Neural progenitor cell (in vitro differentiated cells): Measurements from ENCODE around the gene P4HA2. TPM values are rescaled to one million over a fixed set of nuclear protein-coding genes. Genes with fewer than 3 reads are reported as not detected.

Source experiments
- DNase-seq: peaks from one replicate; pipeline ENCODE4 v3.0.0-alpha.2; 2016; ENCODE audit warnings: low spot score
- H2AFZ ChIP-seq: fragments of 200-600 bp; sonication (generic); replicated peaks from 2 replicates; pipeline ENCODE4 v1.6.1; 2016; ENCODE audit warnings: antibody characterized with exemption
- H3F3A ChIP-seq: fragments of 200-600 bp; sonication (generic); 2 replicates; pipeline ENCODE4 v1.6.1; 2016; ENCODE audit warnings: antibody characterized with exemption, low read depth
- H3K27ac ChIP-seq: fragments of 200-600 bp; sonication (generic); 2 replicates; pipeline ENCODE4 v1.5.1; 2016; ENCODE audit warnings: mild to moderate bottlenecking
- H3K27me3 ChIP-seq: fragments of 200-600 bp; sonication (generic); 2 replicates; pipeline ENCODE4 v1.6.1; 2016; ENCODE audit warnings: mild to moderate bottlenecking, moderate library complexity
- H3K36me3 ChIP-seq: fragments of 200-600 bp; sonication (generic); 2 replicates; pipeline ENCODE4 v1.5.1; 2016
- H3K4me1 ChIP-seq: fragments of 200-600 bp; sonication (generic); 2 replicates; pipeline ENCODE4 v1.6.1; 2016; ENCODE audit warnings: mixed run types
- H3K4me2 ChIP-seq: fragments of 200-600 bp; sonication (generic); 2 replicates; pipeline ENCODE4 v1.6.1; 2016
- H3K4me3 ChIP-seq: fragments of 200-600 bp; sonication (generic); 2 replicates; pipeline ENCODE4 v1.5.1; 2016
- H3K79me2 ChIP-seq: fragments of 200-600 bp; sonication (generic); 2 replicates; pipeline ENCODE4 v1.6.1; 2016; ENCODE audit warnings: low read depth
- H3K9ac ChIP-seq: fragments of 200-600 bp; sonication (generic); 2 replicates; pipeline ENCODE4 v1.6.1; 2016
- H3K9me3 ChIP-seq: fragments of 200-600 bp; sonication (generic); 2 replicates; pipeline ENCODE4 v1.5.1; 2016; ENCODE audit warnings: low read depth
- H4K20me1 ChIP-seq: fragments of 200-600 bp; sonication (generic); 2 replicates; pipeline ENCODE4 v1.6.1; 2016; ENCODE audit warnings: low read depth
- H3K27ac Mint-ChIP-seq: 3 replicates; pipeline ENCODE4 v1.8.0; 2021; ENCODE audit warnings: mixed read lengths
- H3K27me3 Mint-ChIP-seq: 2 replicates; pipeline ENCODE4 v1.8.0; 2022; ENCODE audit warnings: low read depth, mild to moderate bottlenecking, inconsistent platforms, moderate library complexity, mixed read lengths; ENCODE audit not compliant: insufficient read depth
- H3K36me3 Mint-ChIP-seq: 3 replicates; pipeline ENCODE4 v1.8.0; 2021; ENCODE audit warnings: mixed read lengths
- H3K4me1 Mint-ChIP-seq: 3 replicates; pipeline ENCODE4 v1.8.0; 2021; ENCODE audit warnings: mixed read lengths
- H3K4me3 Mint-ChIP-seq: 3 replicates; pipeline ENCODE4 v1.8.0; 2021; ENCODE audit warnings: mild to moderate bottlenecking, moderate library complexity, mixed read lengths
- H3K9me3 Mint-ChIP-seq: 3 replicates; pipeline ENCODE4 v1.8.0; 2020; ENCODE audit warnings: mixed read lengths
- CTCF ChIP-seq: fragments of 200-600 bp; sonication (generic); IDR thresholded peaks from 2 replicates; pipeline ENCODE4 v1.5.1; 2017; ENCODE audit warnings: antibody characterized with exemption, mild to moderate bottlenecking
- EZH2 ChIP-seq: fragments of 200-600 bp; sonication (generic); IDR thresholded peaks from 2 replicates; pipeline ENCODE4 v1.6.1; 2017; ENCODE audit warnings: antibody characterized with exemption, mild to moderate bottlenecking, moderate library complexity
- EZH2phosphoT487 ChIP-seq: fragments of 200-600 bp; sonication (generic); IDR thresholded peaks from 2 replicates; pipeline ENCODE4 v1.6.1; 2017; ENCODE audit warnings: antibody characterized with exemption
- total RNA-seq: library from RNA; depleted of rRNA; stranded (reverse); fragments of >200 nt; gene quantifications from 2 replicates; pipeline ENCODE4 v1.2.3, GENCODE V29; 2015; ENCODE audit warnings: low replicate concordance

P4HA2 gene
- total RNA-seq, 1 donor from 2014 or later: 15.9 TPM

GRCh38 chr5:132251220-132251725 is 23.6 kb upstream of the P4HA2 start:
- H3K9me3 ChIP-seq: no peaks in the 10 kb centered on the region
- no peak overlapping the region for H3K4me2 ChIP-seq
- no peak overlapping the region for H3K27ac Mint-ChIP-seq
- H3K36me3 Mint-ChIP-seq: no peaks in the 10 kb centered on the region
- TF ChIP-seq EZH2phosphoT487: no peak
- TF ChIP-seq EZH2: no peak
- TF ChIP-seq CTCF: no peak
- H3K4me3 Mint-ChIP-seq: no peak overlapping the region
- DNase-seq: no peak
- peak overlapping the region; percentile 68 for H2AFZ ChIP-seq
- H4K20me1 ChIP-seq: no peaks in the 10 kb centered on the region
- peaks cover 4% of the 10 kb centered on the region for H3K27me3 Mint-ChIP-seq
- H3K9ac ChIP-seq: no peak overlapping the region
- H3K27ac ChIP-seq: no peak overlapping the region
- H3K79me2 ChIP-seq: no peaks in the 10 kb centered on the region
- no peak overlapping the region for H3K4me3 ChIP-seq
- no peaks in the 10 kb centered on the region for H3F3A ChIP-seq
- H3K4me1 ChIP-seq: peaks cover 8% of the 10 kb centered on the region
- peaks cover 3% of the 10 kb centered on the region for H3K9me3 Mint-ChIP-seq
- no peaks in the 10 kb centered on the region for H3K27me3 ChIP-seq
- no peaks in the 10 kb centered on the region for H3K36me3 ChIP-seq
- H3K4me1 Mint-ChIP-seq: peaks cover 7% of the 10 kb centered on the region

- H3K27ac Mint-ChIP-seq: no peak overlapping the region
- H3K36me3 ChIP-seq: no peaks in the 10 kb centered on the region
- no peak overlapping the region for H3K9ac ChIP-seq
- peaks cover 8% of the 10 kb centered on the region for H3K4me1 ChIP-seq
- no peaks in the 10 kb centered on the region for H3K79me2 ChIP-seq
- no peak overlapping the region for H3K4me3 ChIP-seq
- no peaks in the 10 kb centered on the region for H3K27me3 ChIP-seq
- H3K27ac ChIP-seq: no peak overlapping the region
- H3K4me1 Mint-ChIP-seq: peaks cover 7% of the 10 kb centered on the region
- no peaks in the 10 kb centered on the region for H3K9me3 ChIP-seq
- H3K27me3 Mint-ChIP-seq: peaks cover 4% of the 10 kb centered on the region
- H4K20me1 ChIP-seq: no peaks in the 10 kb centered on the region
- H3K4me3 Mint-ChIP-seq: no peak overlapping the region
- TF ChIP-seq CTCF: no peak
- no peak for TF ChIP-seq EZH2
- TF ChIP-seq EZH2phosphoT487: no peak
- peaks cover 8% of the 10 kb centered on the region for H3K9me3 Mint-ChIP-seq
- H2AFZ ChIP-seq: peak overlapping the region; percentile 68
- H3K4me2 ChIP-seq: no peak overlapping the region
- no peaks in the 10 kb centered on the region for H3K36me3 Mint-ChIP-seq
- H3F3A ChIP-seq: no peaks in the 10 kb centered on the region
- DNase-seq: peak; percentile 38
These were observed 22.9 kb upstream of the P4HA2 start for GRCh38 chr5:132250547-132250946.

GRCh38 chr5:132246806-132247205 is 19.2 kb upstream of the P4HA2 start:
- Mint-ChIP-seq H3K27ac (no peak overlapping the region), H3K4me3 (no peak overlapping the region), H3K9me3 (peaks cover 34% of the 10 kb centered on the region), H3K36me3 (no peaks in the 10 kb centered on the region), H3K4me1 (peaks cover 7% of the 10 kb centered on the region), H3K27me3 (peaks cover 3% of the 10 kb centered on the region)
- Histone ChIP-seq H3K27ac (no peak overlapping the region), H3K79me2 (no peaks in the 10 kb centered on the region), H3K36me3 (no peaks in the 10 kb centered on the region), H2AFZ (no peak overlapping the region), H3K27me3 (no peaks in the 10 kb centered on the region), H3K9me3 (no peaks in the 10 kb centered on the region), H3K4me2 (no peak overlapping the region), H3F3A (no peaks in the 10 kb centered on the region), H3K9ac (no peak overlapping the region), H3K4me1 (peaks cover 8% of the 10 kb centered on the region), H4K20me1 (no peaks in the 10 kb centered on the region), H3K4me3 (no peak overlapping the region)
- no peak for DNase-seq
- TF ChIP-seq CTCF: no peak
- TF ChIP-seq EZH2: no peak
- no peak for TF ChIP-seq EZH2phosphoT487
